ENCODE data around the gene WDR70.

GRCh38 chr5:37375091-37375490 is 4.0 kb upstream of the WDR70 start:
- no peak for TF ChIP-seq ARNTL (CRISPR knock-in tag; IDR thresholded peaks at IDR 0.05; ENCODE audit: borderline replicate concordance, low read depth)
- no peak for TF ChIP-seq ESRRG (CRISPR knock-in tag; IDR thresholded peaks at IDR 0.05)
- TF ChIP-seq ZNF8 (CRISPR knock-in tag; IDR thresholded peaks at IDR 0.05) = no peak
- TF ChIP-seq SNAI2 (CRISPR knock-in tag; IDR thresholded peaks at IDR 0.05) = no peak
- TF ChIP-seq ZNF70 (CRISPR knock-in tag; IDR thresholded peaks at IDR 0.05) = no peak
- TF ChIP-seq ZFP30 (CRISPR knock-in tag; IDR thresholded peaks at IDR 0.05) = no peak
- TF ChIP-seq ZNF565 (CRISPR knock-in tag; conservative IDR thresholded peaks at IDR 0.05; ENCODE audit: low read depth) = no peak
- no peak for TF ChIP-seq TCF4 (CRISPR knock-in tag; IDR thresholded peaks at IDR 0.05; ENCODE audit: borderline replicate concordance)
